D341Med (cell line): ENCODE data around the gene UMAD1.

Source experiments
- DNase-seq: peaks from one replicate; pipeline ENCODE4 v3.0.0; 2012; ENCODE audit warnings: low spot score

The UMAD1 gene

DNA sequence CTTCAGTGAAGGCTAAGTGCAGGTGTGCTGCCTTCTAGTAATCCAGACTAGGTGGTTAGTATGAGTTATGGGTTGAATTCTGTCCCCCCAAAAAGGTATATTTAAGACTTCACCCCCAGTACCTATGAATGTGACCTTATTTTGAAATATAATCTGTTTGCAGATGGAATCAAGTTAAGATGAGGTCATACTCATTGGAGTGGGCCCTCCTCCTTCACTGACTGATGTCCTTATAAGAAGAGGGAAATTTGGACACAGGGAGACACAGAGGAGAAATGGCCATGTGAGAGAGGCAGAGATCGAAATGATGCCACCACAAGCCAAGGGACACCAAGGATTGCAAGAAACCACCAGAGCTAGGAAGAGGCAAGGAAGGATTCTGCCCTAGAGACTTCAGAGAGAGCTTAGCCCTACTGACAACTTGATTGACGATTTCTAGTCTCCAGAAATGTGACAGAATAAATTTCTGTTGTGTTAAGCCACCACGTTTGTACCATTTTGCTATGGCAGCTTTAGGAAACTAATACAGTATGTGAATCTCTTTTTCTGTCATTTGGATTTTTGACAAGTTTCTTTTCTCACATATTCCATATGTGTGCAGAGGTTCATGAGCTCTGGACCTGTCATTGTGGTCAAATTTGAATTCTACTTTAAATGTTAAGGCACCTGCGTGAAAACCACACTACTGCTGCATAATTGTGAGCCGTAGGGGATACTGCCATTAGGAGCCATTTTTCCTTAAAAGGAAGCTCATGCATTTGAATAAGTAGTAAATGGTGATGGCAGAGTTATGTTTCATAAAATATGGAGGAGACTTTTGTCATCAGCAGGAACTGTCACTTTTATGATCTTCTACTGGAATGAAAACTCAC lies 80.4 kb downstream of the UMAD1 start:
- DNase-seq: no peak

DNA sequence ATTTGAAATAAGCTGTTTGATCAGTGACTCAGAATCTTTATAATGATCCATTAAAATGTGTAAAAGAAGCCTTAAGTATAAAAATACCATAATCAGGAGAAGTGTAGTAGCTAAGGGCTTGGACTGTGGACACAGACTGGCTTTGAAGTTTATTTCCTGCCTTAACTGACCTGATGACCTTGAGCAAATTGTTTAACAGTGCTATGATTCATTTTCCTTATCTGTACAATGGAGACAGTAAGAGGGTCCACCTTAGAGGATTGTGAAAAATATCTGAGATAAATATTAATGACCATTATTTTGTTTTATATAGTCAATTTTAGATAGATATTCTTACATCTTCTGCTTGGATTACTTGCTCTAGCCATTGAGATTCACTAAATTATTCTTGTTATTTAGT lies 91.2 kb downstream of the UMAD1 start:
- DNase-seq: no peak

DNA sequence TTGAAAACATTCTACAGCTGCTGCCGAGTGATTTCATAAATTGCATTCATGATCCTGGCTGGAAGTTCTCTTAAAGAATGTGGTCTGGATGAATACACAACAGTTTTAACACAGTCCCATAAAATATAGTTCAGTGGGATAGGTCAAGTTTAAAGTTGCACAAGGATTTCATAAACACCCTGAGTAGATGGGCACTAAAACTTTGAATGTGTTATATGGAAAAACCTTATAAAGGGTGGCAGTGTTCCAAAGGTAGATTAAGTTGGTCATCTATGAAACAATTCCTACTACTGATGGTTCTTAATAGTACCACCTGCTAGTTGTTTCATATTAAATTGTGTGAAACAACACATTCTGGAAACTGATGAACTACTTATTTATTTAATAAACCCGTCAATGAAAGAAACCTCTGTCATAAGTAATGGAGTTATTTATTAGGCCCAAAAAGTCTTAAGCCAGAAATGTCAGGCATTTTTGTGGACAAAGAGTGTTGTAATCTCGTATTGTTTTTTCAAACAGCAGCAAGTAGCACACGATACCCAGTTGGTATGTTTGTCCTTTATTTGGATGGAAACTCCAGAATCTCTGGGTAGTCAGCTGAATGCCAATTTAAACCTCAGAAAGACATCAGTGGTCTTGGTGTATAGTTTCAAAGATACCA lies 92.2 kb downstream of the UMAD1 start:
- no peak for DNase-seq

DNA sequence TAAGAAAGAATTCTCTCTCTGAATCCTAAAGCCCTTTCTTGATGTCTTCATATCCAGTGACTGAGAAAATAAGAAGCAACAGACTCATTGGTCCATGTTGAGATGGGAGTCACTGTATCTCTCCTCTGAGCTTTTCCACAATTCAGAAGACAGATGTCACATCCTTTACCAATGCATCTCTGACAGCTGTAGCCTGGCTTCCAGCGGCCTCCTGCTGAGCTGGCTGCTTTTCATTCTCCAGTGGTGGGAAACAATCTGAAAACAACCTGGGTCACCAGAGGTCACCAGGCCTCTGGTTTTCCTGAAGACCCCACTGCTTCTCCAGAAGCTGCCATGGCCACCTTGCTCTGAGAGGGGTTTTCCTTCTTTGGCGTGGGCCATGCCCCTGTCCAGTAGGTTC lies 96.1 kb downstream of the UMAD1 start:
- DNase-seq: no peak

DNA sequence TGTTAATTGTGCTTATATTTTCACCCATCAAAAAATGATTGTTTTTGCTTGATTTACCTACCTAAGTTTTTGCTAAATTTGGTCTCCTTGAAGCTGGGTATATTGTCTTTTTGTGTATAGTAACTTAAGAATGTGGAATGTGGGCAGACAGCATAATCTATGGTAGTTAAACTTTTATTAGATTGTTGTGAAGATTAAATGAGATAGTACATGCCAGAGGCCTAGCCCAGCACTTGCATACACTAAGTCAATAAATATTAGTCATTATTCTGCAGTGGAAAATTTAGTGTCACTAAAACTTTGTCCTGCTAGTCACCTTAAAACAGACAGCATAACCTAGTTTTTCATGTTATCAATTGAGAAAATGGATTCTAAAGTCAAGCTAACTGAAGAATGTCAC lies 97.1 kb downstream of the UMAD1 start:
- DNase-seq: no peak

DNA sequence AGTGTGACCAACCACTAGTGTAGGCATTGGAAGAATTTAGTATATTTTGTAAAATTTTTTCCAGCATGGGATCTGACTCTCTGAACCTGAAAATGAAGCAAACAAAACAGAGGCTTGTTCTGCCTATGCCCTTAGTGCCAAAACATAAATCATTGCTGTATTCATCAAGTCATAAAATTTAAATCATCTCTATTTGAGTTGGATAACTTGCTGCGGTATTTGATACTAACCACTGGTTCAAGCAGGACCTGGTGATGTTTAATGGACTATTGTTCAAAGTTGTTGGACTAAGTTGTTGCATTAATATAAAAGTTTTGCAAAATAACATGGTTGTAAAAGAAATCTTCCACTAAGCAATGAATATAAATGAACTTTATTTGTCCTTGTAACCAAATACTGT lies 97.6 kb downstream of the UMAD1 start:
- no peak for DNase-seq

DNA sequence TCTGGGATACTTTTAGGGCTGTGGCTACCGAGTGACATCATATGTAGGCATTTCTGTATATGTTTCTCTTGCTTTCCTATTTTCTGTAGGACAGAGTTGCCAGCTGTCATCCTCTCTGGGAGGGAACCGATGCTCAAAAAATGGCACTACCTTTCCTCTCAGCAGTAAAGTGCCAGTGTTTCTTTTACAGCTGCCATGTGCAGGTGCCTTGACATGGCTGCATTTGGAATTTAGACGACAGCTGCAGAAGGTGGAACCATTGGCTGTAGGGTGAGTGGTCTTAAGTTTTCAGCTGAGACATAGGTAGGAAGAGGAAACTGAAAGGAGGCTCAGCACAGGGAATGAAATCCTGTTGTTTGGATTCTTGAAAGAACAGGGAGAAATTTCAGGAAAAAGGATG lies 98.1 kb downstream of the UMAD1 start:
- no peak for DNase-seq

DNA sequence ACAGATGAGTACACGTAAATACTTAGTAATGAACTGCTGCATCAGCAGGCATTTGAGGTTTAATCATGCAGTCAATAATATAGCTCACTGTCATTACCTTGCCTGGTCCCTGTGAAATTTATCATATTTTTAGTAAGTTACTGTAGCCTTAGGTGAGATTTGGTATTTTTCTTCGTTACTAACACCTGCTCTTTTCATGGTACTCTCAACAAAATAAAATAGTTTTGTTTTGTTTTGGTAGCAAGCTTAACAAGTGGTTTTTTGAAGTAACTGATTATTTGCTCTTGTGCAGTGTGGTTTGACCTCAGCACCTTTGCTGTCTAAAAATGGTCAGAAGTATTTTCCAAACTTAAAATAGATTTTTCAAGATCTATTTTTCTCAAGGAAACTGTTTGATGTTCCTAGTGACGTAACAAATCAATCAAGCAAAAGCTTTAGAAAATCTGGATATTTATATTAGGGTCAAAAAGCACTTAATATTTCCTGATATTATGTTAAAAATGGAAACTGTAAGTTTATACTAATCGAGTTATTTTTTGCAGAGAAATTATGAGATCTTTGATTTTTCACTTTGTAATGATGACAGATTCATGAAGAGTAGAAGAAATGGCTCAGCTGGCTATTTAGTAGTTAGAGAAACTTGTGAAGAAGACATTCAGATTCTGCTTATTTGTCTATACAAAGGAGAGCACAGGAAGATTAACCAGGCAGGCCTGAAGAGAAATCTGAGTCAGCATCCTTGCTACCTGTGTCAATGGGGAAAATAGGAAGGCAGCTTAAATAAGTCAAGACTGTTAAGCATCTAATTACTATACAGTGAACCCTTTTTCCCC lies 98.9 kb downstream of the UMAD1 start:
- no peak for DNase-seq

DNA sequence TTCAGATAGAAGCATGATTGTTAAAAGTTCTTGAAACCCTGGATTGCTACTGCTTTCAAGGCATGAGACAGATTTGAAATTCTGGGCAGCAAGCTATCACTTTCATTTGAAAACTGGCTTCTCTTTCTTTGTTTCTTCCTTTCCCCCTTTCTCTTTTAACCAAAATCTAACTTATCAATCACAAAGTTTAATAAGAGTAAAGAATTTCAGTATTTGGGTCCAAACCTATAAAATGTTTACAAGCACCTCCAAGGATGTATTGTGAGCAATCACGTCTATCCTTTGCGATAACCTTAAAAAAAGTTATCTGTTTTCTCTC lies 99.4 kb downstream of the UMAD1 start:
- DNase-seq: no peak

DNA sequence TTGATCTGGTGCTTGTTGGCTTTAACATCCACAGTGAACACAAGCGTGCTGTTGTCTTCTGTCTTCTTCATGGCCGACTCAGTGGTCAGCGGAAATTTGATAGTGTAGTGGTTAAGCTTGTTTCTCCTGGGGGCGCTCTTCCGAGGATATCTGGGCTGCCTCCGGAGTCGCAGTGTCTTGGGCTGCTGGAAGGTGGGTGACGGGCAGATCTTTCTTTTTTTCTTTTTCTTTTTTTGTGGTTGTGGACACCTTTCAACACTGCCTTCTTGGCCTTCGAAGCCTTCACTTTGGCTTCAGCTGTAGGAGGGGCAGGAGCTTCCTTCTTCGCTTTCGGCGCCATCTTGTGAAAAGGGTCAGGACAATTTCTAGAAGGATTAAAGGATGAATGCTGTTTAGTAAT lies 101.7 kb downstream of the UMAD1 start:
- no peak for DNase-seq

DNA sequence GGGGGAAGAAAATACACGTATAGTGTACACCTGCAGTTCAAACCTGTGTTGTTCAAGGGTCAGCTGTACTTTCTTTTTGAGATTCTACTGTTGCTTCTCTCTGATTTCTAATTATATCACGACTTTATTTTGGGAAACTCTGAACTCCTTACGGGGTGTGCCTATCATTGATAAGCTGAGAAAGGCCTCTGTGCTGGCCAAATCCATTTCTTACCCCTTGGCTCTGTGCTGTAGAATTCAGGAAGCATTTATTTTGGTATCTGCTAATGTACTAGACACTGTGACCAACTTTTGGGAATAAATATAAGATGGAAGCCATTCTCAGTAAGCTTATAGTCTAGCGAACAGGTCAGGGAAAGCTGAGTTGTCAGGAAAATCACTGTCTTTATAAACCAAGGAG lies 104.7 kb downstream of the UMAD1 start:
- no peak for DNase-seq

DNA sequence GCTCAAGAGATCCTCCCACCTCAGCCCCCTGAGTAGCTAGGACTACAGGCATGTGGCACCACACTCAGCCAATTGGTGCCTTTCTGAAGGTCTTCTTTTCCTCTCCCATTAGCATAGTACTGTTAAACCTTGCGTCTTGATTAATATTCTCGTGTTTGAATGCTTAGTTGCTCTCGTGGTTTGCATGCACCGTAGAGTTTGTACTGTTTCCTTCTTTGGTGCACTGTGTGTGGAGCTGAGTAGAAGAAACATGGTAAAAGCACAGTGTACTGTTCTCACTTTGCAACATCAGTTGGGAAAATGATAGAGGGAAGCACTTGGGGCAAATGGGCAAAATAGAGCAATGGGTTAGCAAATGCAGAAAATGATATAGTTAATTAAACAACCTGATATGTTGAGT lies 105.4 kb downstream of the UMAD1 start:
- no peak for DNase-seq

DNA sequence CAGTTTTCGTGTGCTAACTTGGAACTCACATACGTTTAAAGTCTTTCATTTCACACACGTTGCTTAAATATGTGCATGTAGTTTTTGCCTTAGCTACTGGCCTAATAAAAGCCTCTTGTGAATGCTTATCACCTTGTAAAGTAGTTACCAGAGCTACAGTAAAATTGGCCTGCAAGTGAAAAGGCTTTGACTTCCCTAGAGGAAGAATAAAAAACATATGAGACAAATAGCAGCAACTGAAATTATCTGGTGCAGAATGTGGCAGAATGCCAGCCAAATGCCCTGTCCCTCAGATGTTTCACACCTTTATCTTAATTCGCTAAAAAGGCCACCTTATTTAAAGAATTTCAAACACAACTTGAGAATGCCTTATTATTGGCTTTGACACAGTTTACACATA lies 105.9 kb downstream of the UMAD1 start:
- DNase-seq: no peak

DNA sequence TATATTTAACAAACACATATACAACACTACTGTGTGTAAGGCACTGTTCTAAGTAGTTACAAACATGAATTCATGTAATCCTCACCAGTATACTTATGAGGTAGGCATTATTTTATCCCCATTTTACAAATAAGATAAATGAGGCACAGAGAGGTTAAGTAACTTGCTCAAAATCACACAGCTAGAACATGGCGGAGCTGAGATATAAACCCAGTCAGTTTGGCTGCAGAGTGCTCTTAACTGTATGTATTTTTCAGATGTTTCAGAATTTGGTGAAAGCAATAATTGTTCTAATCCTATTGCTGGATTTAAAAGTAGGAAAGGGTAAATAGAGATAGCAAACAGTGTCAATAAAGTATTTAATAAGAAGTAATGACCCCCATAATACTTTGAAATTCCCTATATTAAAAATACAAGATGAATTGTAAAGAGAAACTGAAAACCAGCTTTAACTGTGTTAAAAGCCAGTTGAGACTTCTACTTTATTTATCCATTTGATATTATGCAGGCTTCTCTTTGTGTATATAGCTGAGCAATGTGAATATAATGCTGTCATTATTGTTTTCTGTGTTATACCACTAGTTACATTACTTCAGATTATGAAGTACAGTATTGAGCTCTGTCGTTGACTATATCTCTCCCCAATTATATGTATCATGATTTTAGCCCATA lies 110.2 kb downstream of the UMAD1 start:
- DNase-seq: no peak

DNA sequence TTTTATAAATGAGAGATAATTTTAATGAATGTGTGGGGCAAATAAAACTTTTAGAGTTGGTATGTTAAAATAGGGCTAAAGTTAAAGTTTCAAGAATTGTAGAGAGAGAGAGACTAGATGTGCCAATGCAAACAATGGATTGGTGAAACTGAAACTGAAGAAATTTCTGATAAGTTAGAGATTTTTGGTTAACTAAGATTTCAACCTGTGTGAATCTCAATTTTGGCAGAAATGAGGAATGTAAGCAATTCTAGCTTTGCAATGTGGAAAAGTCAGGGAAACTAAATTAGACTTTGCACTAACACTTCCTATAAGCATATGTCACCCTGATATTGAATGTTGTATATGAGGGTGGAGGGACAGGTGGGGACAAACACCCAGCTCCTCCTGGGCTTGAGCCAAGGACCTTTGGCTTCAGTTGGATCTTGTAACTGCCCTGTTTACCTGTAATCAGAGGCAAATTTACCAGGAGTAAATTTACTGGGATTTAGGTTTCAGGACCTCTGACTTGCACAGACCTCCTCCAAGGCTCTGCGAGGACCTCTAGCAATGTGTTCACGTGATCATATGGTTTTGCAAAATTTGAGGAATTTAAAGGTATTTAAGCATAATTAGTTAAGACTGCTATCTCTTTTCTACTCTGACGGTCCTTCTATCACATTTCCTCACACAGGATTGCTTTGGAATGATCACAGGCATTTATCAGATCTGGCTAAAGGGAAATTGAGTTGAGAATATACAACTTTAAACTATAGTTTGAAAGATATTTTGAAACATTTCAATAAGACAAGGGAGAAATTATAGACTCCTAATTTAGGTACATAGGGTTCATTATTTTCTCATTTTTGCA lies 110.9 kb downstream of the UMAD1 start:
- DNase-seq: no peak

DNA sequence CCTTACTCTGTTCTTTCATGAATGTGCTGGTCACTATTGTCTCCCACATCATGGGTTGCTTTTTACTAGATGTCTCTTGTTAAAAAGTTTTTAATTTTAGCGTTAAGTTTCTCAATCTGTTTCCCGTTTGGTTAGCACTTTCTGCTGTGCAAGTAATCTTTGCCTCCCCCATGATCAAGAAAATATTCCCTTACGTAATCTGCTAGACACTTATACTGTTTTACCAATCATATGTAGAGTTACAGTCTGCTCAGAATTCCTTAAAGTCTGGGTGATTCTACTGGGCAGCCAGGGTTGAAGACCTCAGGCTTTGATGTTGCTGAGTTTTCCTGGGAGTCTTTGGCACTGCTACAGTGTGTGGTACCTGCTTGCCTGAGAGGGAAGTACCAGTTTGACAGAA lies 116.0 kb downstream of the UMAD1 start:
- DNase-seq: no peak

DNA sequence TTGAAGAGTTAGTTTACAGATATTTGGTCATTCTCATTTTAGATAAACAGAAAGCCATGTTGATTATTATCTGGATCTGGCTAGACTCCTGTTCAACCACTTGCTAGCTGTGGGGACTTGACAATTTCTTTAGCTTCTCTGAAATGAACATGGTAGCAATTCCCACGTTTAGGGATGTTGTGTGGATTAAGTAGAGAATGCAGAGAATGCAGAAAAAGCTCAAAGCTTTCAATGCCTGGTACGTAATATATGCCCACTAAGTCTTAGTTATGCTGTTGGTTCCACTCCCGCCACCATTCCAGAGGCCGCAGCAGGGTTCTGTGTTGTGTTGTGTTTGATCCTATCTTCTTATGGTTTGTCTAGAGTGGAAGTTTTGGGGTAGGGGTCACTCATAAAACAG lies 117.0 kb downstream of the UMAD1 start:
- no peak for DNase-seq

DNA sequence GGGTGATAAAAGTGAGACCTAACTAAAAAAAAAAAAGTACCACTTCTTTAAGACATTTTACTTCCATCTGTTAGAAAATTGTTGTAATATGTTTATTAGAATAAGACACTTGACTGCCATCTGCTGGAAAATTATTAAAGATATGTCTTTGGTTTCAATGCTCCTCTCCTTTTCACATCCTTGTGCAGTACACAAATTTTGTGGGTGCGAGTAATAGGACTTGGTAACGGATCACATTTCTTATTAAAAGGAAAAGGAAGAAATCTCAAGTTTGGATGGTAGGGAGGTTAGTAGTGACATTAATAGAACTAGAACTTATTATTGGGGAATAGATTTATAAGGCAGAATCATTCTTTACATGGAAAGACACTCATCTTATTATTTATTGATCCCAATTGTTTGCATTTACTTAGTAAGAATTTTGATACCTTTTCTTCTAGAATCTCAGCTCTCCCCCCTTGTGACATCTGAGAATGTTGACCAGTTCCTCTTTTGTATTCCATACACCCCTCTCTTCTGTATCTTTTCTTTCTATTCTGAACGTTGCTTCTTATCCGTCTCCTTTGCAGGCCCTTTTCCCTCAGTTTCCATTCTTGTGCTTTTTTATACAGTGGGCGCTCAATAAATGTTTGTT lies 120.9 kb downstream of the UMAD1 start:
- DNase-seq: no peak

DNA sequence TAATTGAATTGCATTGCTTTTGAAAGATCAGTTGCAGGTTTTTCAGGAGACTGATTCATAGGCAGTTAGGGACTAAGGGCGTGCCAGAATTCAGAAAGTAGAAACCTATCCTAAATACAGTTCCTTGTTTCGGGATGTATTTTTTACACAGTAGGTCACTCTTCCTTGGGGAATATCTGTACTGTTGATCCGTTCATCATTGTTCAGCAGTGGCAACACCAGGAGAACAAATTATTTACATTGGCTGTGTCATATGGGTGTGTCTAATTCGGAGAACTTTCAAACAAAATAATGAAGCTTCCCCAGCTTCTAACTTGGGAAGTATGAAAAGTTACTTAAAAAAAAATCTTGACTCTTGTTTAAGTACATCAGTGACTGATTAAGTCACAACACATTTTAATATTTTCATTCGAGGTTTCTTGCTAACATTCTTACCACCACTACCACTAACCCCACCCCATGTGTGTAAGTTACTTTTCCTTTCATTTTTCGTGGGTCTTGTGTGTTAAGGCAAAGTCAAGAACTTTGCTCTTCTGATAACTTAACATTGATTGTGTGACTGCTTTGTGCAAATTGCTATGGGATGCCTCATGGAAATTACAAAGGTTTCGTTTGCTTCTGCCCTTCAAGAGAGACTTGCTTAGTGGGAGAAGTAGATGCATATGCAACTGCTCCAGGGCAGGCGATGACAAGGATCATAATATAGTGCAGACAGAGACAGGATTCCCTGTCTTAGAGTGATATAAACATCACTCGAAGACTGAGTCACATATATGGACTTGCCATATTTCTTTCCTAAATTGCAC lies 121.6 kb downstream of the UMAD1 start:
- no peak for DNase-seq
